ENCODE results near the gene AHRR.

The AHRR gene

GRCh38 chr5:440401-441201 is 119.1 kb downstream of the AHRR start:
- no peak for DNase-seq (ENCODE audit: low read depth in 1 of 2, low spot score in 1 of 2)

- DNase-seq (ENCODE audit: low read depth in 1 of 2, low spot score in 1 of 2), result no peak
These were observed 120.5 kb downstream of the AHRR start for GRCh38 chr5:441996-442334.

GRCh38 chr5:442335-443238 is 121.1 kb downstream of the AHRR start, which contains the start of gene EXOC3:
TSS of gene EXOC3 (plus strand) at chr5:443176. CDS start at chr5:446206, 3,030 bp downstream.
- peak; percentile 60 to 66 for DNase-seq (ENCODE audit: low read depth in 1 of 2, low spot score in 1 of 2)

- DNase-seq (ENCODE audit: low read depth in 1 of 2, low spot score in 1 of 2), result no peak
These were observed 122.0 kb downstream of the AHRR start for GRCh38 chr5:443239-444151.

- DNase-seq (ENCODE audit: low read depth in 1 of 2, low spot score in 1 of 2), result no peak
These were observed 122.7 kb downstream of the AHRR start for GRCh38 chr5:444226-444625.

GRCh38 chr5:445591-445990 is 124.1 kb downstream of the AHRR start:
- no peak for DNase-seq (ENCODE audit: low read depth in 1 of 2, low spot score in 1 of 2)

- no peak for DNase-seq (ENCODE audit: low read depth in 1 of 2, low spot score in 1 of 2)
These were observed 124.8 kb downstream of the AHRR start for GRCh38 chr5:446066-446882.

GRCh38 chr5:446883-447263 is 125.4 kb downstream of the AHRR start:
- no peak for DNase-seq (ENCODE audit: low read depth in 1 of 2, low spot score in 1 of 2)

- DNase-seq (ENCODE audit: low read depth in 1 of 2, low spot score in 1 of 2), result no peak
These were observed 126.0 kb downstream of the AHRR start for GRCh38 chr5:447501-447900.

GRCh38 chr5:448061-448765 is 126.7 kb downstream of the AHRR start:
- no peak for DNase-seq (ENCODE audit: low read depth in 1 of 2, low spot score in 1 of 2)

GRCh38 chr5:448766-449090 is 127.2 kb downstream of the AHRR start:
- DNase-seq (ENCODE audit: low read depth in 1 of 2, low spot score in 1 of 2), result no peak

- no peak for DNase-seq (ENCODE audit: low read depth in 1 of 2, low spot score in 1 of 2)
These were observed 127.6 kb downstream of the AHRR start for GRCh38 chr5:449151-449550.

- no peak for DNase-seq (ENCODE audit: low read depth in 1 of 2, low spot score in 1 of 2)
These were observed 130.3 kb downstream of the AHRR start for GRCh38 chr5:451587-452458.

- DNase-seq (ENCODE audit: low read depth in 1 of 2, low spot score in 1 of 2), result no peak
These were observed 131.6 kb downstream of the AHRR start for GRCh38 chr5:452978-453710.

GRCh38 chr5:453725-454481 is 132.4 kb downstream of the AHRR start:
- no peak for DNase-seq (ENCODE audit: low read depth in 1 of 2, low spot score in 1 of 2)

- no peak for DNase-seq (ENCODE audit: low read depth in 1 of 2, low spot score in 1 of 2)
These were observed 133.4 kb downstream of the AHRR start for GRCh38 chr5:454936-455335.

GRCh38 chr5:455806-456205 is 134.3 kb downstream of the AHRR start:
- DNase-seq (ENCODE audit: low read depth in 1 of 2, low spot score in 1 of 2), result no peak

Measured in activated CD4-positive, alpha-beta T cell treated with anti-CD3 and anti-CD28 coated beads, Interleukin-2, amount 50 U/mL, for 24 hours (primary cell).